SK-N-SH (cell line): ENCODE measurements around the gene CSNK2A1. TPM values are rescaled to one million over a fixed set of nuclear protein-coding genes. Genes with fewer than 3 reads are reported as not detected.
"Not testable (repeated sequence)": the region's sequence is repeated elsewhere in the genome, so short reads cannot be mapped to it uniquely, and the experiment has no call there.

ENCODE experiments used
- CTCF ChIA-PET: fragments of 300-600, 350-600 bp; formaldehyde crosslinking; extraction: SDS; loops from one replicate; lab custom pipeline; 2021; lab: Yijun Ruan, JAX
- POLR2A ChIA-PET: fragments of 350-600 bp; sonication (Branson Sonifier 250); formaldehyde crosslinking; extraction: SDS; loops from one replicate; lab custom pipeline; 2020; ENCODE audit warnings: antibody characterized with exemption, inconsistent platforms; lab: Yijun Ruan, JAX
- DNase-seq: peaks from one replicate; pipeline ENCODE4 v3.0.0; 2012
- H2AFZ ChIP-seq: fragments of 200-600 bp; sonication (generic); 2 replicates; pipeline ENCODE4 v1.8.1; 2016; ENCODE audit warnings: antibody characterized with exemption, mild to moderate bottlenecking, low read depth
- H3F3A ChIP-seq: fragments of 200-600 bp; sonication (generic); replicated peaks from 2 replicates; pipeline ENCODE3; 2016; ENCODE audit warnings: antibody characterized with exemption, mild to moderate bottlenecking; ENCODE audit not compliant: insufficient read depth
- H3K27ac ChIP-seq, 2 experiments: fragments of 200-500 bp in 1 of 2; fragments of 200-600 bp in 1 of 2; sonication (Bioruptor generic) in 1 of 2; sonication (generic), shearing (Covaris generic) in 1 of 2; 2 replicates each; pipeline versions ENCODE4 v1.5.1 to v1.6.1; 2014 to 2016; ENCODE audit warnings: low read depth in 2 of 2, inconsistent platforms in 1 of 2, low read length in 1 of 2, mild to moderate bottlenecking in 1 of 2, mixed read lengths in 1 of 2
- H3K27me3 ChIP-seq: fragments of 200-600 bp; sonication (generic), shearing (Covaris generic); 2 replicates; pipeline ENCODE4 v1.6.1; 2016; ENCODE audit warnings: mixed run types; ENCODE audit not compliant: insufficient read depth
- H3K36me3 ChIP-seq, 2 experiments: fragments of 200-500 bp in 1 of 2; fragments of 200-600 bp in 1 of 2; sonication (Bioruptor generic) in 1 of 2; sonication (generic) in 1 of 2; replicated peaks in 1 of 2; 2 replicates each; pipeline versions ENCODE3 to v1.5.1; 2014 to 2016; ENCODE audit warnings: low read length in 1 of 2, mild to moderate bottlenecking in 1 of 2; ENCODE audit not compliant: insufficient read depth in 2 of 2, control insufficient read depth in 1 of 2
- H3K4me1 ChIP-seq, 2 experiments: fragments of 200-500 bp in 1 of 2; fragments of 200-600 bp in 1 of 2; sonication (Bioruptor generic) in 1 of 2; sonication (generic), shearing (Covaris generic) in 1 of 2; 2 replicates each; pipeline versions ENCODE4 v1.5.1 to v1.6.1; 2014 to 2016; ENCODE audit warnings: low read depth in 1 of 2, low read length in 1 of 2, mixed run types in 1 of 2; ENCODE audit not compliant: insufficient read depth in 2 of 2, control insufficient read depth in 1 of 2
- H3K4me2 ChIP-seq: fragments of 200-600 bp; sonication (generic), shearing (Covaris generic); 2 replicates; pipeline ENCODE4 v1.6.1; 2017; ENCODE audit warnings: mixed run types
- H3K4me3 ChIP-seq, 2 experiments: fragments of 200-500 bp in 1 of 2; fragments of 200-600 bp in 1 of 2; sonication (Bioruptor generic) in 1 of 2; sonication (generic), shearing (Covaris generic) in 1 of 2; 2 replicates each; pipeline versions ENCODE4 v1.5.1 to v1.8.1; 2014 to 2016; ENCODE audit warnings: low read depth in 2 of 2, inconsistent platforms in 1 of 2, low read length in 1 of 2, mild to moderate bottlenecking in 1 of 2, mixed read lengths in 1 of 2, moderate library complexity in 1 of 2
- H3K79me2 ChIP-seq: fragments of 200-600 bp; sonication (generic); 2 replicates; pipeline ENCODE4 v1.8.1; 2017; ENCODE audit warnings: mild to moderate bottlenecking; ENCODE audit not compliant: insufficient read depth
- H3K9ac ChIP-seq: fragments of 200-600 bp; sonication (generic); 2 replicates; pipeline ENCODE4 v1.6.1; 2017; ENCODE audit warnings: mixed run types
- H3K9me2 ChIP-seq: fragments of 200-600 bp; sonication (generic); 2 replicates; pipeline ENCODE4 v1.6.1; 2017; ENCODE audit warnings: mixed run types
- H3K9me3 ChIP-seq: fragments of 200-600 bp; sonication (generic); 2 replicates; pipeline ENCODE4 v1.6.1; 2017; ENCODE audit warnings: mixed run types, mild to moderate bottlenecking, moderate library complexity
- H4K20me1 ChIP-seq: fragments of 200-600 bp; sonication (generic); 2 replicates; pipeline ENCODE4 v1.6.1; 2017; ENCODE audit warnings: mild to moderate bottlenecking, mixed run types; ENCODE audit not compliant: insufficient read depth
- NFIC ChIP-seq: IDR thresholded peaks from 2 replicates; pipeline ENCODE4 v1.4.0; 2012; ENCODE audit warnings: borderline replicate concordance
- YY1 ChIP-seq: IDR thresholded peaks from 2 replicates; pipeline ENCODE4 v1.4.0; 2012; ENCODE audit warnings: low read depth, mild to moderate bottlenecking
- WGBS: methylation state at CpG from one replicate; pipeline ENCODE4 v1.1.6; 2017; ENCODE audit warnings: low lambda C conversion rate; 5-methylcytosine and 5-hydroxymethylcytosine counted together
- polyA plus RNA-seq, 3 experiments: library from polyadenylated mRNA; depleted of rRNA; stranded (reverse); fragments of >200 nt; gene quantifications; 2 replicates each; pipeline ENCODE4 v1.2.3, GENCODE V29; 2012
- TF ChIP-seq, protein P1 (sequence below): fragments of 200-600 bp; sonication (generic); IDR thresholded peaks from 2 replicates; pipeline ENCODE4 v1.6.1; 2017; ENCODE audit warnings: antibody characterized with exemption, mild to moderate bottlenecking, moderate library complexity

CSNK2A1 gene
- polyA plus RNA-seq, 1 of the 3 experiments (the other 2 are of a cell fraction), result 61.9 TPM

DNA sequence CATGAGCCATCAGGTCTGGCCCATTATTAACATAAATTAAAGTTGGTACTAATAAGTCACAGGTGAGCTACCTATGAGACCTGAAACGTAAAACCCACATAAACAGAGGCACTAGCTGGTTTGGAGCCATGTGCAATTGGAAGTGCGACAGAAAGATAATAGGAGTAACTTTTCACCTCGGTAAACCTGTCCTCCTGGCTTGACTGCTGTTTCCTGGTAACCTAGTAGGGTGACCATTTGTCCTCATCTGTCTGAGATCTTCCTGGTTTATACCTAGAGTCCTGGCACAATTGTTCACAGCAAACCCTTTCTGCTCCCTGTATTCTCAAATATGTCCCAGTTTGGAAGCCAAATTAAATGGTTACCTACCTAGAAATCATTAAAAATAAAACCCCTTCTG lies 88.6 kb downstream of the CSNK2A1 start:
- 100% methylated on average over 3 of the region's 3 CpGs for WGBS
- H3K27me3 ChIP-seq, result no peaks in the 10 kb centered on the region
- peaks cover 62% of the 10 kb centered on the region for H4K20me1 ChIP-seq

GRCh38 chr20:452021-452420 lies 91.6 kb downstream of the CSNK2A1 start:
- CTCF ChIA-PET, result interaction anchor here (1.0 kb wide), 1 partner anchor 20 kb away, joined by 5 read pairs; no protein-coding TSS in a partner anchor

More for the DNA sequence above, 88.6 kb downstream of the CSNK2A1 start:
- Histone ChIP-seq H3K9me3 (no peaks in the 10 kb centered on the region), H3K4me1 (peaks cover under 1 to 3% of the 10 kb centered on the region in 2 experiments; a peak in 2 of 4 replicates), H3K36me3 (peaks cover 0 to 14% of the 10 kb centered on the region in 2 experiments), H3K4me2 (no peak overlapping the region), H3K27ac (no peak overlapping the region), H3K4me3 (no peak overlapping the region), H3K9me2 (no peaks in the 10 kb centered on the region), H3K9ac (no peak overlapping the region), H2AFZ (no peak overlapping the region), H3K79me2 (peaks cover 100% of the 10 kb centered on the region), H3F3A (no peaks in the 10 kb centered on the region)
- no peak for DNase-seq
- ChIA-PET CTCF (no interaction called here), POLR2A (no interaction called here)
- no peak for TF ChIP-seq YY1

DNA sequence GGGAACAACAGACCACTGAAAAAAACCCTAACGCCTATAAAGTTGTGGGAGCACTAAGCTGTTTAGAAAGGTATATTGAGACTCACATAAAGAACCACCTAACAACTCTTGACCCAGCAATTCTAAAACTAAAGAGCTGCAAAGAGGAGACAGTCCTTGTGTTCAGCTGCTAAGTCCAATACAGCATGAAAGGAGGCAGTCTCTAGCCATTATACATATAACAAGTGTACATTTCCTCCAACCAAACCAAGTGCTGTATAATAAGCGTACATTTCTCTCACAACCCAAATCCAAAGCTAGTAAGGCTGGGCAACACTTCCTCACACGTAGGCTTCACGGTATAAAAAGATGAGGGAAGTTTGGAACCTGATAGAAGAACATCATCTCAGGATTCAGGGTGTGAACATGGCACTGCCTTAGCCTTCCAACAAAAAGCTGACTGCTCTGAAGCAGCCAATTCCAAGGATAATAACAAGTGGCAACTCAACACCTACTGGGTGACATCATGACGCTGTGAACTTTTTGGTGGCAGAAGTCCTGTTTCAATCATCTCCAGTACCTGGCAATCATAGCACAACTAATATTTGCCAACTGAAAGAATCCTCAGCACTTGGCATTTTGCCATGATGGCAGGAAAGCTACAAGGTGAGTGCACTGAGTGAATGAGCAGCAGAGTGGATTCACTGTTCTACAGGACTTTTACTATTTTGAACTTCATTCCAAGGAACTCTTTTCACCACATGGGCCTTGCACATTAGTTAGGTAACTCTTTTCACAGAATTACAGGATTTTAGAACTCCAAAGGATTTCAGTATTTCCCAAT lies 97.9 kb downstream of the CSNK2A1 start:
- POLR2A ChIA-PET, result interaction anchor here (0.6 kb wide), 1 partner anchor 80 kb away, joined by 7 read pairs; no protein-coding TSS in a partner anchor
- H3K27me3 ChIP-seq, result no peaks in the 10 kb centered on the region
- no peak overlapping the region for H2AFZ ChIP-seq
- H3K4me1 ChIP-seq, result peaks cover 0 to 13% of the 10 kb centered on the region in 2 experiments; a peak in 2 of 4 replicates
- H3F3A ChIP-seq, result peaks cover 12% of the 10 kb centered on the region
- peak overlapping the region in 1 of 2 experiments; percentile 11; a peak in 1 of 4 replicates for H3K27ac ChIP-seq
- H3K4me3 ChIP-seq, result no peak overlapping the region
- 0 out of 2 replicates have a peak, but pooled peaks have one; percentile 13 for TF ChIP-seq NFIC
- TF ChIP-seq, protein P1, sequence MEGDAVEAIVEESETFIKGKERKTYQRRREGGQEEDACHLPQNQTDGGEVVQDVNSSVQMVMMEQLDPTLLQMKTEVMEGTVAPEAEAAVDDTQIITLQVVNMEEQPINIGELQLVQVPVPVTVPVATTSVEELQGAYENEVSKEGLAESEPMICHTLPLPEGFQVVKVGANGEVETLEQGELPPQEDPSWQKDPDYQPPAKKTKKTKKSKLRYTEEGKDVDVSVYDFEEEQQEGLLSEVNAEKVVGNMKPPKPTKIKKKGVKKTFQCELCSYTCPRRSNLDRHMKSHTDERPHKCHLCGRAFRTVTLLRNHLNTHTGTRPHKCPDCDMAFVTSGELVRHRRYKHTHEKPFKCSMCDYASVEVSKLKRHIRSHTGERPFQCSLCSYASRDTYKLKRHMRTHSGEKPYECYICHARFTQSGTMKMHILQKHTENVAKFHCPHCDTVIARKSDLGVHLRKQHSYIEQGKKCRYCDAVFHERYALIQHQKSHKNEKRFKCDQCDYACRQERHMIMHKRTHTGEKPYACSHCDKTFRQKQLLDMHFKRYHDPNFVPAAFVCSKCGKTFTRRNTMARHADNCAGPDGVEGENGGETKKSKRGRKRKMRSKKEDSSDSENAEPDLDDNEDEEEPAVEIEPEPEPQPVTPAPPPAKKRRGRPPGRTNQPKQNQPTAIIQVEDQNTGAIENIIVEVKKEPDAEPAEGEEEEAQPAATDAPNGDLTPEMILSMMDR, result no peak
- H3K79me2 ChIP-seq, result peaks cover 55% of the 10 kb centered on the region
- 92% methylated on average over 5 of the region's 5 CpGs for WGBS
- peaks cover 35 to 43% of the 10 kb centered on the region in 2 experiments for H3K36me3 ChIP-seq
- H3K9ac ChIP-seq, result no peak overlapping the region
- H4K20me1 ChIP-seq, result peaks cover 22% of the 10 kb centered on the region
- H3K4me2 ChIP-seq, result no peak overlapping the region
- no peak for DNase-seq
- CTCF ChIA-PET, result interaction anchor here (1.1 to 1.9 kb wide), 2 partner anchors 14 to 91 kb away, joined by 3 to 11 read pairs; no protein-coding TSS in a partner anchor
- no peaks in the 10 kb centered on the region for H3K9me2 ChIP-seq
- no peaks in the 10 kb centered on the region for H3K9me3 ChIP-seq

More at GRCh38 chr20:452021-452420, 91.6 kb downstream of the CSNK2A1 start:
- H2AFZ ChIP-seq, POLR2A ChIA-PET, H3K9me2 ChIP-seq, H3F3A ChIP-seq, H3K27ac ChIP-seq, H3K36me3 ChIP-seq, H3K4me3 ChIP-seq, H3K9ac ChIP-seq, DNase-seq, H3K27me3 ChIP-seq, H3K9me3 ChIP-seq, H3K4me2 ChIP-seq, H3K4me1 ChIP-seq: not testable (repeated sequence)
- Histone ChIP-seq H3K79me2 (peaks cover 99% of the 10 kb centered on the region), H4K20me1 (peaks cover 40% of the 10 kb centered on the region)
- WGBS, result 88% methylated on average over 11 of the region's 11 CpGs
